ENCODE measurements around the gene TPST1. TPM values are rescaled to one million over a fixed set of nuclear protein-coding genes. Genes with fewer than 3 reads are reported as not detected.
"Not testable (repeated sequence)": the region's sequence is repeated elsewhere in the genome, so short reads cannot be mapped to it uniquely, and the experiment has no call there.

Gene TPST1
- total and polyA plus RNA-seq, 2 of the 8 experiments (the other 6 are each of a cell fraction or from before 2014, with no cell fraction given): 8.2 to 18.4 TPM

DNA sequence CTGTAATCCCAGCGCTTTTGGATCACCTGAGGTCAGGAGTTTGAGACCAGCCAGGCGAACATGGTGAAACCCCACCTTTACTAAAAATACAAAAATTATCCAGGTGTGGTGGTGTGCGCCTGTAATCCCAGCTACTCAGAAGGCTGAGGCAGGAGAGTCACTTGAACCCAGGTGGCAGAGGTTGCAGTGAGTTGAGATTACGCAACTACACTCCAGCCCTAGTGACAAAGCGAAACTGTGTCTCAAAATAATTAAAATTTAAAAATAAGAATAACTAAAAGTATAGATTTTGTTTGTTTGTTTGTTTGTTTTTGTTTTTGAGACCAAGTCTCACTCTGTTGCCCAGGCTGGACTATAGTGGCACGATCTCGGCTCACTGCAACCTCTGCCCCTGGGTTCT, 49.1 kb upstream of the TPST1 start:
- H3K4me3 ChIP-seq (ENCODE audit: extremely low read depth in 1 of 4, insufficient read depth in 2 of 4, low read depth in 3 of 4, low read length in 4 of 4); H2AK5ac ChIP-seq (ENCODE audit: low read depth, low read length); H3K9ac ChIP-seq (replicated peaks in 1 of 4; ENCODE audit: extremely low read depth in 1 of 4, low read depth in 3 of 4, low read length in 3 of 4); H3K18ac ChIP-seq (ENCODE audit: extremely low read depth, low read length); H2BK15ac ChIP-seq (ENCODE audit: low read length); H4K5ac ChIP-seq (ENCODE audit: insufficient read length, low read depth, low read length); H3K4me1 ChIP-seq (replicated peaks in 1 of 4; ENCODE audit: control insufficient read depth in 3 of 4, insufficient read depth in 4 of 4, low read length in 3 of 4); H3K27me3 ChIP-seq (replicated peaks in 1 of 4; ENCODE audit: control insufficient read depth in 3 of 4, extremely low read depth in 1 of 4, insufficient read depth in 3 of 4, low read length in 3 of 4); H4K91ac ChIP-seq (replicated peaks; ENCODE audit: insufficient read length, low read length); H2BK5ac ChIP-seq (ENCODE audit: low read depth, low read length); H2BK20ac ChIP-seq (ENCODE audit: low read length); H3K79me2 ChIP-seq (ENCODE audit: control insufficient read depth in 1 of 2, insufficient read depth in 2 of 2, low read length in 2 of 2); H3K23ac ChIP-seq (ENCODE audit: insufficient read length); H2BK120ac ChIP-seq (replicated peaks; ENCODE audit: low read depth, low read length); H3K79me1 ChIP-seq (ENCODE audit: low read depth, low read length); H2AFZ ChIP-seq (ENCODE audit: low read length); FAIRE-seq; H3K56ac ChIP-seq (replicated peaks; ENCODE audit: insufficient read length, low read depth, low read length); H3K23me2 ChIP-seq (ENCODE audit: low read depth, low read length); H3K27ac ChIP-seq (ENCODE audit: low read depth, low read length); H2BK12ac ChIP-seq (ENCODE audit: low read depth, low read length); H3K4me2 ChIP-seq (ENCODE audit: insufficient read depth in 1 of 2, low read depth in 2 of 2, low read length in 2 of 2); H3K14ac ChIP-seq (ENCODE audit: insufficient read length); H3K4ac ChIP-seq (replicated peaks; ENCODE audit: insufficient read length, low read depth, low read length); DNase-seq (ENCODE audit: low read depth in 1 of 2, low spot score in 2 of 2); H4K8ac ChIP-seq (ENCODE audit: extremely low read depth, insufficient read depth, low read length); H3K9me3 ChIP-seq (ENCODE audit: insufficient read depth in 2 of 2, low read depth in 1 of 2, low read length in 1 of 2): not testable (repeated sequence)
- Histone ChIP-seq H4K20me1 (replicated peaks in 1 of 2; ENCODE audit: control insufficient read depth in 1 of 2, insufficient read depth in 2 of 2, low read length in 2 of 2) (peaks cover 3 to 15% of the 10 kb centered on the region in 2 experiments), H3K36me3 (ENCODE audit: control insufficient read depth in 2 of 4, insufficient read depth in 4 of 4, low read length in 3 of 4) (peaks cover 0 to 24% (median 4%) of the 10 kb centered on the region in 4 experiments; a peak in 5 of 8 replicates)
- POLR2A ChIA-PET (ENCODE audit: partially characterized antibody): interaction anchor here (0.6 kb wide), 1 partner anchor 200 kb away, joined by 3 read pairs; no protein-coding TSS in a partner anchor
- CTCF ChIA-PET (ENCODE audit: partially characterized antibody): interaction anchor here (0.7 to 2.5 kb wide), 2 partner anchors 9 to 14 kb away, joined by 3 to 6 read pairs; no protein-coding TSS in a partner anchor
- WGBS, 2 experiments (ENCODE audit: extremely low coverage in 1 of 2, insufficient coverage in 1 of 2, insufficient read length in 1 of 2, insufficient replicate concordance in 2 of 2, low coverage in 1 of 2, low lambda C conversion rate in 2 of 2, missing lambda C conversion rate in 1 of 2): 94% methylated on average over 7 of the region's 7 CpGs; no CpG with 5 or more reads in 1 of the 2 experiments
- peak; percentile 44; the same call in 1 of the 2 replicates for TF ChIP-seq CEBPB (IDR thresholded peaks at IDR 0.05; ENCODE audit: low read depth, low read length)

Measured in H1 (cell line).